GM21825 (cell line): ENCODE measurements around the gene PEX5L.
"Not testable (repeated sequence)": the region's sequence is repeated elsewhere in the genome, so short reads cannot be mapped to it uniquely, and the experiment has no call there.

Experiments used
- ATAC-seq: cut with Tn5 transposase; IDR thresholded peaks from one replicate; pipeline ENCODE4 v1.9.1; 2021; ENCODE audit warnings: mild to moderate bottlenecking, moderate library complexity; ENCODE audit not compliant: unreplicated experiment

PEX5L gene, protein sequence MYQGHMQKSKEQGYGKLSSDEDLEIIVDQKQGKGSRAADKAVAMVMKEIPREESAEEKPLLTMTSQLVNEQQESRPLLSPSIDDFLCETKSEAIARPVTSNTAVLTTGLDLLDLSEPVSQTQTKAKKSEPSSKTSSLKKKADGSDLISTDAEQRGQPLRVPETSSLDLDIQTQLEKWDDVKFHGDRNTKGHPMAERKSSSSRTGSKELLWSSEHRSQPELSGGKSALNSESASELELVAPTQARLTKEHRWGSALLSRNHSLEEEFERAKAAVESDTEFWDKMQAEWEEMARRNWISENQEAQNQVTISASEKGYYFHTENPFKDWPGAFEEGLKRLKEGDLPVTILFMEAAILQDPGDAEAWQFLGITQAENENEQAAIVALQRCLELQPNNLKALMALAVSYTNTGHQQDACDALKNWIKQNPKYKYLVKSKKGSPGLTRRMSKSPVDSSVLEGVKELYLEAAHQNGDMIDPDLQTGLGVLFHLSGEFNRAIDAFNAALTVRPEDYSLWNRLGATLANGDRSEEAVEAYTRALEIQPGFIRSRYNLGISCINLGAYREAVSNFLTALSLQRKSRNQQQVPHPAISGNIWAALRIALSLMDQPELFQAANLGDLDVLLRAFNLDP

DNA sequence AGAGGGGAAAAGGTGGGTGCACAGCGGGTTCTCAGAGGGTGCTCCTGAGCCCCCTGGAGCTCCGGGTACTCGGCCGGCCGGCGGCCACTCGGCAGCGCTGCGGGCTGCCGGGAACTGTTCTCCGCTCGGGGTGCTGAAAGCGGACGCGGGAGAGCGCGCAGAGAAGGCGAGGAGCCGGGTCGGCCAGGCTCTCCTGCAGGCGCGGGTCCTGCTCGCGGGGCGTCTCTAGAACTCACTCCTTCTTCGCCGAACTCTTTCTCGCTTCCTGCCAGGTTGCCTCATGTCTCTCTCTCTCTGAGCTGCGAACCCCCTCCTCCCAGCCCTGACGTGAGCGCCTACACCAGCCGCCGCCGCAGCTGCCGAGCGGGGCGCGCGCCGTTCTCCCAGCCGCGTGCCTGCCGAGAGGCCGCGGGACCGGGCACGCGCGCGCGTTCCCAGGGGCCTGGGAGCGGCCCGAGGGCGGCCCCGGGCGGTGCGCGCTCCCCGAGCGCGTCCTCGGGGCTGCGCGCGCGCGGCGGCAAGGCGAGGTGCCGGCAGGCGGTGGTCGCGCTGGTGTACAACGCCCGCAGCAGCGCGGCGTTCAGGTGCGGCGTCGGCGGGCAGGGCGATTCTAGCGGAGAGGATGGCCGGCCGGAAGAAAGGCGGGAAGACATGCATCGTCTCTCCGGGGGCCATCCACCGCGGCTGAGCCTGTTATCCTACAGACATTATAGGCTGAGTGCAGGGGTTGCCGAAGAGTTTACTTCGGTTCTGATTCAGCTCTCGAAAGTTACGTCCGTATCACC, at the start of gene PEX5L:
Gene PEX5L (minus strand): TSS at position 267 of the 785 bp plus-strand sequence. CDS start 338 bp downstream, outside the sequence.
- ATAC-seq: peak; percentile 90

DNA sequence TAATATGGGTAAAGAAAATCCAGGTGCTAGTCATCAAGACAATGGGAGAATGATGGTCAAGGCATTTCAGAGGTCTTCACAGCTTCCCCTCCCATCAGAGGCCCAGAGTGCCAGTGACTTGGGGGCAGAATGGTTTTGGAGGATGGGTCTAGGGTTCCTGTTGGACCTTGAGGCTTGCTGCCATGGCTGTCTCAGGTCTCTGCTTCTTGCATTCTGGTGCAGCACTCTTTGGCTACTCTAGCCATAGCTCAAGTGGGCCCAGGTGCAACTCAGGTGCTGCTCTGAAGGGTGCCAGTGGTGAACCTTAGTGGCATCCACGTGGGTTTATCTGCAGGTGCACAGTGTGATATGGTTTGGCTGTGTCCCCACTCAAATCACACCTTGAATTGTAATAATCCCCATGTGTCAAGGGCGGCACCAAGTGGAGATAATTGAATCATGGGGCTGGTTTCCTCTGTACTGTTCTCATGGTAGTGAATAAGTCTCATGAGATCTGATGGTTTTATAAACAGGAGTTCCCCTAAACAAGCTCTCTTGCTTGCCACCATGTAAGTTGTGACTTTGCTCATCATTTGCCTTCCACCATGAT, 48.5 kb upstream of the PEX5L start:
- no peak for ATAC-seq

DNA sequence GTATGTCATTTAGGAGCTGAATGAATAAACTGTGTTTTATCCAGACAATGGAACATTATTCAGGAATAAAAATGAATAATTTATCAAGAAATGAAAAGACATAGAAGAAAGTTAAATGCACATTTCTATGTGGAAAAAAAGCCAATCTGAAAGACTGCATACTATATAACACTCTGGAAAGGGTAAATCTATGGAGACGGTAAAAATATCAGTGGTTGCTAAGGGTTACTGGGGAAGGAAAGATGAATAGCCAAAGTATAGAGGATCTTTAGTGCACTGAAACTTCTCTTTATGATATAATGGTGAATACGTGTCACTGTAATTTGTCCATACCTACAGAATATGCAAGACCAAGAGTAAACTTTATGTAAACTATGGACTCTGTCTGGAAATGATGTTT, 46.0 kb upstream of the PEX5L start:
- ATAC-seq: no peak

DNA sequence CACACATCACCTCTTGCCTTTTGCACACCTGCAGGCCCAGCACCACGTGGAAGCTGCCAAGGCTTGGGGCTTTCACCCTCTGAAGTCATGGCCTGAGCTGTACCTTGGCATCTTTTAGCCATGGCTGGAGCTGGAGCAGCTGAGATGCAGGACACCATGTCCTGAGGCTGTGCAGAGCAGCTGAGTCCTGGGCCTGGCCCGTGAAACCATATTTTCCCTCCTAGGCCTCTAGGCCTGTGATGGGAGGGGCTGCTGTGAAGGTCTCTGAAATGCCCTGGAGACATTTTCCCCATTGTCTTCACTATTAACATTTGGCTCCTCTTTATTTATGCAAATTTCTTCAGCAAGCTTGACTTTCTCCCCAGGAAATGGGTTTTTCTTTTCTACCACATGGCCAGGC, 41.9 kb upstream of the PEX5L start:
- no peak for ATAC-seq

DNA sequence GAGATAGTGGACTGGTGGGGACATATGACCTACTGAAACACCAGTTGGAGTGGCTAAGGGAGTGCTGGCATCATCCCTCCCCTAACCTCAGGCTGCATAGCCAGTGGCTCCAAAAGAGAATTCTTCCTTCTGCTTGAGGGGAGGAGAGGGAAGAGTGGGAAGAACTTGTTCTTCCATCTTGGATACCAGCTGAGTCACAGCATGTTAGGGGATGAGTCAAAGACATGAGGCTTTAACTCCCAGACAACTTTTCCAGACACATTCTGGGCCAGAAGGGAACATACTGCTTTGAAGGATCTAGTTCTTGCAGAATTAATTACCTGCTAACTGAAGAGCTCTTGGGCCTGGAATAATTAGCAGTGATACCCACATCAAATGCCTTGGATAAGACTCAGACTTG, 36.8 kb upstream of the PEX5L start:
- no peak for ATAC-seq

DNA sequence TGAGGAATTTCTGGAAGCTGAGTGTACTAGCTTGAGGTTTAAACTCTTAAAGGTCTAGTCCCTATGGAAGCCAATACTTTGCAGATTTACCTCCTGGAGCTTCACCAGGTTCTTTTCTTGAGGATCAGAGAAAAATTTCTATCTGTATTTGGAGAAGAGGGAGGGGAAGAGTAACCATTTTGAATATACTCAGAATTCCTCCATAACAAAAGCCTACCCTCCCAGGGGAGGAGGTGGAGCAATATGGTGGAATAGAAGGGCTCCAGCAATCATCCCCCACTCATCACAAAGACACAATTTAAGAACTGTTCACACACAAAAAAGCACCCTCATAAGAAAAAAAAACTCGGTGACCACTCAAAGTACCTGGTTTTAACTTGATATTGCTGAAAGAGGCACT, 36.0 kb upstream of the PEX5L start:
- no peak for ATAC-seq

DNA sequence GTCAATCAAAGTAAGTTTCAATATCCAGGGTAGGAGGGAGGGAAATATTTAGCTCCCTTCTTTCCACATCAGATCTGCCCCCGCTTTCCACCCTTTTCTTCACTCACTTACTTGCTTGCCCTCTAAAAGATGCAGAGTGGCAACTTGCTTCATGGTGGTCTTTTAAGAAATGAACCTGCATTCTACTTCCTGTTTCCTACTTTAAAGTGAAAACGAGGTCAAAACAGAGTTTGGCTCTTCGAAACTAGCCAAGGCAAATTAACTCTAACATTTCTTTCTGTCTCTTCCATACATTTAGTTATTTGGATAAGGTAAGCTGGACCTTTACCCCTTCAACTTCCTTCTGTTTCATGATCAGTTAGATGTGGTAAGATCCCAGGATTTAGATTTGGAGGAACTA, 34.2 kb upstream of the PEX5L start:
- ATAC-seq: no peak

DNA sequence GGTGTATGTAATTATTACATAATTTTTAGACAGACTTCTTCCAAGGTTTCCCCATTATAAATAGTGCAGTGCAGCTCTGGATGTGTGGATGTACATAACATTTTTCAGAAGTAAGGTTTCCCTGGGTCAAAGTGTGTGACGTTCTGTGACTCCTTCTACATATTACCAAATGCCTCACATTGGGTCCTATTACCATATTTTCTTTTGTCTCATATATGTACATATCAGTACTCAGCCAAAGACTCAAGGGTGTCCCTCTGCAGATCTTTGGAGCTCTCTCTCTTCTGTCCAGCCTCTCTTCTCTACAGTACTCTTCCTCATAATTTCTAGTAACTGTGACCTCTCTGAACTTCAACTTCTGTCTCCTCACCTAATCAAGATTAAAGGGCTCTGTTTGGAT, 31.3 kb upstream of the PEX5L start:
- ATAC-seq: no peak

DNA sequence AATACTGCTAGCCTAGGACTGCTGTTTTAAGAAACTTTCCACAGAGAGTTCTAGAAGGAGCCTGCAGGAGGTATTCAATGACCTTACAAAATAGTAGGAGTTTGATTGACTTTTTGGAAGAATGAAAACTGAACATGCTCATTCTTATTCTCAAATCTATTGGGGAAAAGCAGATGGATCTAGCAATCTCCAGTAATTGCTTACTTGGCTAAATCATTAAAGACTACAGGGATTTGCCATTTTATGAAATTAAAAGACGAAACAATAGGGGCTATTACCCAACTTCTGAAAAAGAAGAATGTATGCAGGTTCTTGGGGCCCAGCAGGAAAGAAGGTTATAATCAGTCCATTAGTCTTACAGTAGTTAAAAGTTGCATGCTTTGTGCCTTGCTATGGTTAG, 29.9 kb upstream of the PEX5L start:
- ATAC-seq: no peak

DNA sequence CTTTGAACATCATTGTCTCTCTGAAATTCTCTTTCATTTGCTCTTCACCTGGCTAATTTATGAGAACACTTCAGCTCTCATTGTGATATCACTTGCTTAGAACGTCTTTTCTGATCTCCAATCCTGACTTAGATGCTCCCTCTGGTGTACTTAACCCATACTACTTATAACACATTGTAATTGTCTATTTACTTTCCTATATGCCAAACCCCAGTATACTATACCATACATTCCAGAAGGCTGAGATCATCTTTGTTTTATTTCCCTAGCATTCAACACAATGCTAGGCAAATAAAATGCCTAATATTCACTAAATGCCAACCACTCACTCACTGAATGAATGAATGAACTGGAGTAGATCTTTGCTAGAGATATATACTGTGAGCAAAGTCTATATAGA, 27.0 kb upstream of the PEX5L start:
- no peak for ATAC-seq

DNA sequence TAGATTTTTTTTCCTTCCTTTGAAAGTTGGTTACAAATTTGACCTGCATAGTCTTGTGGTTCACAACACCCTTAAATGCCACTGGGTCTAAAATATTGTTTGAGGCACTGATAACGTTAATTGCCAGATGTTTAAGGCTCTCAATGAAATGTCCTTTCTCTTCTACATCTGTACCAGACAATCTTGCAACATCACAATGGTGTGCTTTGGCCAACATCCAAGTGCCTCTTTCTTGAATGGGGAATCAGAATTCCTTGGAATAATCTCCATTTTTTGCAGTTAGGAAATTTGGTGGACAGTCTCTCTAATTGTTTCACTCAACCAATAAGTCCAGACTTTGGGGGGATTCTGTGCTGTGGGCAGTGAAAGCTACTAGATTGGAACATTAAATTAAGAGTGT, 26.0 kb upstream of the PEX5L start:
- no peak for ATAC-seq

DNA sequence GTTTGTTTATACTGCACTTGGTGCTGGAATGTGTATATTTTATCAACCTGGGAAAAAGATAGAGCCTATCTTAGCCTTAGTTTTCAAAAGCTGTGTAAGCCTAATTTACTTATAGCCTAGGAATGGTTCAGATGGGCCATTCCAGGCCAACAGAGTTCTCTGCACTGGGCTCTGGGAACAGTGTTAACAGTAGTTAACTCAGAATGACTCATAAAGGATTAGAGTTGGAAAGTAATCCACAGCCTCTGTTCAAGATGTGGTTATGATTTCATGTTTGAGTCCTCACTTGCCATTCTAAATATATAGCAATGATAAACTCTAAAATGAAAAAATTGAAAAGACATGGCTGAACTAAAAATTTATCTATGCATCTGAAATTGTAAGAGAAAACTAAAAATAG, 22.6 kb upstream of the PEX5L start:
- ATAC-seq: no peak

DNA sequence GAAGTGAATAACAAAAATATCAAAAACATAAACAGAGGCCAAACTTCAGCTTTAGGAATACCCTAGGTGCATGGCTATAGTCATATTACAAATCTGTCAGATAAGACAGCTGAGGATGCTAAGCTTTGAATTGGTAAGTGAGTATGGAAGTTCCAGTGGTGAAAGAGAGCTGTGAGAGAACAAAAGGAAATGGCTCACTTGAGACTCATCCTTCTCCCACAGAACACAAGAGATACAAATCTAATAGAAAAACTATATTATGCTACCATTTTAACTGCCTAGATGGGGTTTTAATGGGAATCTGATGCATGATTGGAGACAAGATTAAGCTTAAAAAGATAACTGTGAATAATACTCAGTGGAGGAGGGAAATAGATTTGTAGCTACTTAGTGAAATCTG, 21.5 kb upstream of the PEX5L start:
- no peak for ATAC-seq

DNA sequence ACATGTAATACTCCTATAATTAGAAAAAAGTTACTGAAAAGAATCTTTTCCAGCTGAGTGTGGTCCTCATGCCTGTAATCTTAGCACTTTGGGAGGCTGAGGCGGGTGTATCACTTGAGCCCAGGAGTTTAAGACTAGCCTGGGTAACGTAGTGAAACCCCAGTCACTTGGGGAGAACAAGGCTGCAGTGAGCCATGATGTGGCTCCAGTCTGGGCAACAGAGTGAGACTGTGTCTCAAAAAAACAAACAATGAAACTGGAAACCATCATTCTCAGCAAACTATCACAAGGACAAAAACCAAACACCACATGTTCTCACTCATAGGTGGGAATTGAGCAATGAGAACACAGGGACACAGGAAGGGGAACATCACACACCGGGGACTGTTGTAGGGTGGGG, 18.9 kb upstream of the PEX5L start:
- ATAC-seq: not testable (repeated sequence)

DNA sequence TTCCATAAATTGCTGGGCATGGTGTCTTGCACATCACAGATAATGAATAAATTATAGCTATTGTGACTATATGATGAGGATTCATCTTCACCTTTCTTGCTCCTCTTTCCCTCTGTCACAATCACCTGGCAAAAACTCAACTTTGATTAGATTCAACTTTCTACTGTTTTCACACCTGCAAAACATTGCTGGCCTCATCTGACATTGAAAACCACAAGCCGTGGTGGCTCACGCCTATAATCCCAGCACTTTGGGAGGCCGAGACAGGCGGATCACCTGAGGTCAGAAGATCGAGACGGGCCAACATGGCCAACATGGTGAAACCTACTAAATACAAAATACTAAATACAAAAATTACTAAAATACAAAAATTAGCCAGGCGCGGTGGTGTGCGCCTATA, 12.7 kb upstream of the PEX5L start:
- no peak for ATAC-seq

DNA sequence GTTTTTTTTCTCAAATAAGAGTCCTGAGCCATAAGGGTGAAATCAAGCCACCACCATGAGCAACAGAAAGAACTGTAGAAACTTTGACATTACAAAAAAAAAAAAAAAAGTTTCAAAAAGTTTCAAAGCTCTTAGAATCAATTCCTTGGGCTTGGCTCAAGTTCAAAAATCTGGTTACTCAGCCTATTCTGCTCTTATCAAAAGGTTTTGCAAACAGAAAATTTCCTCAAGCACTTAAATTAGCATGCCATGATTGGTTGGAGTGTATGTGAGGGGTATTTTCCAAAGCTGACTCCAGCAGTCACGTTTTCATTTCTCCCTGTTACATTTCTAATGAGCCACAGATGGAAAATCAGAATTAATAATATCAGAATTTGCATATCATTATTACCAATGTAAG, 12.1 kb upstream of the PEX5L start:
- no peak for ATAC-seq

DNA sequence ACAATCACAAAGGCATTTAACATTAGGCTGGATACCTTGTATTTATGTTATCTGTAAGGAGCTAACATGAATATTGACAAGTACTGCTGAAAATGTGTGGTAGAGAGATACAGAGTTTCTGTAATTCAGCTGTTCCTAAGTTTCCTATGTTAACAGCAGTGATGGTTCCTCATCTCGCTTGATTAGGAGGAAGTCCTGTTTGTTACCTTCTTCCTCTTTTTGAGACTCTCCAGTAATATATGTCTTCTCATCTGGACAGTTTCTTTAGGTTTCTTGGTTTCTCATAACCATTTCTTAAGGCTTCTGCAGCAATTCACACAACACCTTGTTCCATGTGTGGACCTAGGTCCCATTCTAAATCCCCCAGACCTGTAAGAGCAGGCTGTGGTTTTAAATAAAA, 11.4 kb upstream of the PEX5L start:
- ATAC-seq: peak; percentile 90

DNA sequence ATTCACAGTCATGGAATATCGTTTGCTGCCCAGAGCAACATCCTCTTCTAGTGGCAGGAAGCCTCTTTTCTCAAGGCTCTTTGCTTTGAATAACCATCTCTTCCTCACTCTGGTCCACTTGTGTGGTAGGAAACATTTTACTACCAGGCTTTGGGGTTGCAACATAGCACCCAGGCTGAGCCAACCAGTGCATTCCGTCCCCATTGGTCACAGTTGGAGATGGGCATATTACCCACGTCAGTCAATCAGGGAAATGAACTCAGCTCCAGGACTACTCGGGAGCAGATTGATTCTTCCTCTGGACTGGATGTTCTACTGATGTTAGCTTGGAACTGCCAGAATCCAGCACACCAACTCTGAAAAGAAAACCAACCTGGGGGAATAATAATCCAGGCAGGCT, 4.2 kb upstream of the PEX5L start:
- ATAC-seq: no peak

DNA sequence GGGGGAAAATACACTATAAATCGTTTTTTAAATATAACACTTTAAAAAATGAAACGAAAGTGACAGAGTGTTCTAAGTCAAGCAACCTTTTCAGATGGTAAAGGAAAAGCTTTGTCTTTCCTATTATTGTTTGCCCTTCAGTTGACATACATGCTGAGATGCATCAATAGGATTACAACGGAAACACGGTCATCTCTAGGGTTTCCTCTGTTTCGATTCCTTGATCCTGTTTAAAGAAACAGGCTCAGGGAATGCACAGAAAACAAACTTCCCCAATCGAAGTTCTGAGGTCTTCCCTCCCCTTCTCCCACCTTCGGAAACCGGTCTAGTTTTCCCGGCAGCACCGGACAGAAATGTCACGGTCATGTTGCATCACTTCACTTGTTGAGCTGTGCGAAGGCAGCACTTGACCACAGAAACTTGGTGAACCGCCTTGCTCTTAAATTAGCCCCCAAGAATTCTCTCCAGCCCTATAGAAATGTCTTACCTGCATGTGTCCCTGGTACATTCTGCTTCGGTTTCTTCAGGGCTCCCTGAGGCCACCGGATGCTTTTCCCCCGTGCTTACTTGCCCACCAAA, 556 bp downstream of the PEX5L start:
- ATAC-seq: peak; percentile 46

DNA sequence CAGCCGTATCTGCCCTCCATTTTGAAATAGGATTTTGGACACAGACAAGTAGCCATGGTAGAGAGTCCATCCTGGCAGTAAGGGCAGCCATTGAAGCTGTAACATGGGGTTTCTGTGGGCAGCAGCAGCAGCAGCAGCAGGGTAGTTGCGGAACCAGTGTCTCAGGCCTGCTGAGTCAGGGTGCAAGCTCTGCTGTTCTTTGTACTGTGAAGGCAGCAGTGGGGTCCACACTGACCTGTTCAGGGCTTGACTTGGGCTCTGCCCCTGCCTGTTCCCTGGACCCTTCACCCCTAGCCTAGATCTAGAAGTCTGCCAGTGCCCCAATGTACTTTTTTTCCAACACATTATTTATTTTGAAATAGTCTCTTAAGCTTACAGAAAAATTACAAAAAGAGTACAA, 9.7 kb downstream of the PEX5L start:
- ATAC-seq: no peak

DNA sequence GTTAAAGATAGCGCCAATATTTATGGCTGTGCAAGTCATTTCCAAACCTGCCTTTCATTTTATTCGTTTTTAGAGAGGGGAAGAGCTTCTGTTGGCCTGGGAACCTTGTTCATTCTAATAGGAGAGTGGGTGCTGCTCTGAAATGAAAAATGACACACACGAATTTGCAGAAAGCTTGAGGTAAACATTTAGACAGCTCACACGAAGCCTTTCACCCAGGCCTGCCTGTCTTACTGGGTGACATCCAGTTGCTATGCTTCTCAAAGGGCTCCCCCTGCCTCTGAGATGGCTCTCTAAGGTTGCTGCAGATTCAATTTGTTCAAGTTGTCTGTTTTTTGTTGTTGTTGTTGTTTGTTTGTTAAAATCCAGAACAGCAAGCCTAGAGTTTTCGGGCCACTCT, 18.2 kb downstream of the PEX5L start:
- no peak for ATAC-seq
